Testis (tissue), 2 donors: ENCODE data around the gene ZNF786.

Experiments used
- POLR2A ChIP-seq: fragments of 450-650 bp; IDR thresholded peaks from one replicate; pipeline ENCODE4 v1.6.1; 2017; ENCODE audit warnings: antibody characterized with exemption, mild to moderate bottlenecking, moderate library complexity
- TF ChIP-seq, protein P1 (sequence below), 3 experiments: fragments of 450-650 bp in 2 of 3; fragments of 200-600 bp in 1 of 3; sonication (generic) in 1 of 3; IDR thresholded peaks; one replicate each; pipeline ENCODE4 v1.5.1; 2016 to 2019; ENCODE audit warnings: antibody characterized with exemption in 3 of 3, mild to moderate bottlenecking in 2 of 3, moderate library complexity in 1 of 3

DNA sequence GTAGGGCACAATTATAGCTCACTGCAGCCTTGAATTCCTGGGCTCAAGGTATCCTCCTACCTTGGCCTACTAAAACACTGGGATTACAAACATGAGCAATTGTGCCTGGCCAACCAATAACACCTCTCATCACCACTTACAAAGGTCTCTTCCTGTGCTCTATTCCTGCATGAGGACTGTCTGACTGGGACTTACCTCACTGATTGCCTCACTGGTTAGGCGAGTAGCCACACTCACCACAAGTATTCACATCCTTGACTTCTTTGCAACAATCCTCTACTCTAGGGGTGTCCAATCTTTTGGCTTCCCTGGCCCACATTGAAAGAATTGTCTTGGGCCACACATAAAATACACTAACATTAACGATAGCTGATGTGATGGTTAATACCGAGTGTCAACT, 39.6 kb downstream of the ZNF786 start:
- TF ChIP-seq, protein P1, sequence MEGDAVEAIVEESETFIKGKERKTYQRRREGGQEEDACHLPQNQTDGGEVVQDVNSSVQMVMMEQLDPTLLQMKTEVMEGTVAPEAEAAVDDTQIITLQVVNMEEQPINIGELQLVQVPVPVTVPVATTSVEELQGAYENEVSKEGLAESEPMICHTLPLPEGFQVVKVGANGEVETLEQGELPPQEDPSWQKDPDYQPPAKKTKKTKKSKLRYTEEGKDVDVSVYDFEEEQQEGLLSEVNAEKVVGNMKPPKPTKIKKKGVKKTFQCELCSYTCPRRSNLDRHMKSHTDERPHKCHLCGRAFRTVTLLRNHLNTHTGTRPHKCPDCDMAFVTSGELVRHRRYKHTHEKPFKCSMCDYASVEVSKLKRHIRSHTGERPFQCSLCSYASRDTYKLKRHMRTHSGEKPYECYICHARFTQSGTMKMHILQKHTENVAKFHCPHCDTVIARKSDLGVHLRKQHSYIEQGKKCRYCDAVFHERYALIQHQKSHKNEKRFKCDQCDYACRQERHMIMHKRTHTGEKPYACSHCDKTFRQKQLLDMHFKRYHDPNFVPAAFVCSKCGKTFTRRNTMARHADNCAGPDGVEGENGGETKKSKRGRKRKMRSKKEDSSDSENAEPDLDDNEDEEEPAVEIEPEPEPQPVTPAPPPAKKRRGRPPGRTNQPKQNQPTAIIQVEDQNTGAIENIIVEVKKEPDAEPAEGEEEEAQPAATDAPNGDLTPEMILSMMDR (IDR thresholded peaks at IDR 0.05): no peak
- TF ChIP-seq POLR2A: no peak
